H1 (cell line): Measurements from ENCODE around the gene CHD2. TPM values are rescaled to one million over a fixed set of nuclear protein-coding genes. Genes with fewer than 3 reads are reported as not detected.

ENCODE experiments used
- RBBP5 ChIP-seq: IDR thresholded peaks from 2 replicates; pipeline ENCODE4 v1.7.1; 2012; ENCODE audit warnings: low read depth, mild to moderate bottlenecking, inconsistent platforms, low read length, moderate library complexity, borderline replicate concordance
- USF2 ChIP-seq: IDR thresholded peaks from 2 replicates; pipeline ENCODE4 v1.6.1; 2011; ENCODE audit warnings: low read length, improper control_type of control experiment
- polyA plus RNA-seq, 7 experiments: library from polyadenylated mRNA; depleted of rRNA in 3 of 7; stranded (reverse) in 5 of 7; unstranded in 2 of 7; fragments of >200 nt in 5 of 7; fragments of 200-250 nt in 2 of 7; gene quantifications; 1 replicate in 5 of 7; 2 replicates in 1 of 7; 4 replicates in 1 of 7; pipeline versions ENCODE4 v1.2.1 to v1.2.3, GENCODE V29; 2011 to 2013; ENCODE audit warnings: missing spikeins in 2 of 7, mixed read lengths in 2 of 7
- total RNA-seq: library from RNA; stranded (reverse); fragmentation: NEBNext Ultra II Directional; extraction: Animal tissue kit (Norgen Biotek cat#: 25700); gene quantifications from 2 replicates; pipeline ENCODE4 v1.2.1, GENCODE V29; 2021

CHD2 gene
- total and polyA plus RNA-seq, 2 of the 8 experiments (the other 6 are each of a cell fraction or from before 2014, with no cell fraction given): 28.8 to 70.0 TPM

- TF ChIP-seq USF2 (no peak), RBBP5 (no peak)
Observed at GRCh38 chr15:92959219-92959618, 59.1 kb downstream of the CHD2 start (continued).
